Measurements from ENCODE around the gene FAM20A.

The FAM20A gene

GRCh38 chr17:68610554-68610953 is 9.4 kb upstream of the FAM20A start:
- no peak for TF ChIP-seq CTCF (IDR thresholded peaks at IDR 0.05; ENCODE audit: borderline replicate concordance, insufficient read depth, low read depth, low read length)
- H3K4me3 ChIP-seq (ENCODE audit: low read depth, low read length), result no peak overlapping the region

DNA sequence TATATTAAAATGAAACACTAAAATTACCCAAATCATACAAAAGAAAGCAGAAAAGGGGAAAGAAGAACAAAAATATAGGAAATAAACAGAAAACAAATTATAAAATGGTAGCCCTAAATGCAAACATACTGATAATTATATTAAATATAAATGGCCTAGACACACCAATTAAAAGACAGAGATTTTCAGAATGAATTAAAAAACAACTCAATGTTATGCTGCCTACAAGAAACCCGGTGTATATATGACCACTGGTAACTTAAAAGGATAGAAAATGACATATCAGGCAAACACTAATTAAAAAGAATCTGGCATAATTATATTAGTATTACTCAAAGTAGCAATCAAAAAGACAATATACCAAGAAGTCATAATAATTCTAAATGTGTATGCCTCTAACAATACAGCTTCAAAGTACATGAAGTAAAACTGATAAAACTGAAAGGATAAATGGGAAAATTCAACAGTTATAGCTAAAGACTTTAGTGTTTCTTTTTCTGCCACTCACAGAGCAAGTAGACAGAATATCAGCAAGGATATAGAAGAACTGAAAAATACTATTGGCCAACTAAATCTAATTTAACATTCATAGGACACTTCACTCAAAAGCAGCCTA is 7.5 kb upstream of the FAM20A start:
- no peak overlapping the region for H3K4me3 ChIP-seq (ENCODE audit: low read depth, low read length)
- TF ChIP-seq CTCF (IDR thresholded peaks at IDR 0.05; ENCODE audit: borderline replicate concordance, insufficient read depth, low read depth, low read length), result no peak

- no peak overlapping the region for H3K4me3 ChIP-seq (ENCODE audit: low read depth, low read length)
- TF ChIP-seq CTCF (IDR thresholded peaks at IDR 0.05; ENCODE audit: borderline replicate concordance, insufficient read depth, low read depth, low read length), result no peak
These were observed 5.5 kb upstream of the FAM20A start for GRCh38 chr17:68606451-68607307.

GRCh38 chr17:68605914-68606313 is 4.7 kb upstream of the FAM20A start:
- H3K4me3 ChIP-seq (ENCODE audit: low read depth, low read length), result no peak overlapping the region
- no peak for TF ChIP-seq CTCF (IDR thresholded peaks at IDR 0.05; ENCODE audit: borderline replicate concordance, insufficient read depth, low read depth, low read length)

DNA sequence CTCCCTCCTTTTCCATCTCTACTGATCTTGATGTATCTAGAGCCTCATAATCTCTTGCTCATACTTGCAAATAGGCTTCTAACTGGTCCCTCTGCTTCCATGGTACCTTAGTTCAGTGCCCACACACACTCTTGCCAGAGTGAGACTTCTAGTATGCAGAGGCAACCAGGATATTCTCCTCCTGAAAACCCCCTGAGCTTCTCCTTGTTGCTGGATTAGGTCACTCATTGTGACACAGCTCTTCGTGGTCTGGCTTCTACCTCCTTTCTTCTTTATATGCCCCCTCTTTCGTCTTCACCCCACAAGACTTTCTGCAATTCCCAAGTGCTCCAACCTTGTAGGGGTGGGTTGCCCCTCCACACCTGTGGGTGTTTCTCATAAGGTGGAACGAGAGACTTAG is 2.5 kb upstream of the FAM20A start:
- no peak for TF ChIP-seq CTCF (IDR thresholded peaks at IDR 0.05; ENCODE audit: borderline replicate concordance, insufficient read depth, low read depth, low read length)
- H3K4me3 ChIP-seq (ENCODE audit: low read depth, low read length), result no peak overlapping the region

GRCh38 chr17:68603027-68603426 is 1.9 kb upstream of the FAM20A start:
- H3K4me3 ChIP-seq (ENCODE audit: low read depth, low read length), result no peak overlapping the region
- no peak for TF ChIP-seq CTCF (IDR thresholded peaks at IDR 0.05; ENCODE audit: borderline replicate concordance, insufficient read depth, low read depth, low read length)

GRCh38 chr17:68602289-68602688 is 1.1 kb upstream of the FAM20A start:
- no peak for TF ChIP-seq CTCF (IDR thresholded peaks at IDR 0.05; ENCODE audit: borderline replicate concordance, insufficient read depth, low read depth, low read length)
- no peak overlapping the region for H3K4me3 ChIP-seq (ENCODE audit: low read depth, low read length)
